VCaP (cell line): Measurements from ENCODE around the gene CNTN6.

Source experiments
- H3K27ac ChIP-seq: fragments of 450-650 bp; 2 replicates; pipeline ENCODE4 v1.5.1; 2017
- CTCF ChIP-seq: fragments of 450-650 bp; conservative IDR thresholded peaks from 2 replicates; pipeline ENCODE4 v1.5.1; 2017; ENCODE audit warnings: mild to moderate bottlenecking, moderate library complexity

CNTN6 gene

DNA sequence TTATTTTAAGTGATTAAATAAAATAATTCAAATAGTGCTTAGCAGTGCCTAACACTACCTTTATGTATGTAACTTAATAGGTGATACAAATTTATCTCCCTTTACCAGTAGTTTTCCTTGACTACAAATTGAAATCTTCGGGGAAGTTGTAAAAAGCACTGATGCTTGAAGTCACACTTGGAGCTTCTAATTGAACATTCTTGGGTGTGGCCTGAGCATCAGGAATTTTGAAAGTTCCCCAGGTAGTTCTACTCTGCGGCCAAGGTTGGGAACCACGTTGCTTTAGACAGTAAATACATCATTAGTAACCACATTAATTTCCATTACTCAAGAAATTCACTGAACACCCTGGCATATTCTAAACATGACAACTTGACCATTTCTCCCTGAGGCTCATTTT is 351.4 kb downstream of the CNTN6 start:
- no peak overlapping the region for H3K27ac ChIP-seq
- no peak for TF ChIP-seq CTCF

DNA sequence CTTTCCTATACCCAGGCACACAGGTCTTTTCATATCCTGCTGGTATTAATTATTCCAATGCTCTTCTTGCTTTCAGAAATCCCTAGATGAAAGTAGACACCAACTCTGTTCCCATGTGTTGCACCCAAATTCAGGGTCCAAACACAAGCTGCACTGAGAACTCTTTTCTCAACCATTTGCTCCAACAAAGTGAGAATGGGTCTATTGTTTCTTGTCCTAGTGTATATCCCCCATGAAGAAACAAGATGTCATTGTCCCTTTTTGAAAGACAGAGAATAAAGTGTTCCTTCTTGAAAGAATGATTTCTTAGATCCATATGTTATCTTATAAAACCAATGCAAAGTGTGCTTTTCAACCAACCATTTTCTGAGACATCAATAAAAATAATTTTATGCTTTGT is 353.7 kb downstream of the CNTN6 start:
- no peak overlapping the region for H3K27ac ChIP-seq
- TF ChIP-seq CTCF: no peak

GRCh38 chr3:1447452-1447851 is 354.6 kb downstream of the CNTN6 start:
- no peak for TF ChIP-seq CTCF
- H3K27ac ChIP-seq: no peak overlapping the region

DNA sequence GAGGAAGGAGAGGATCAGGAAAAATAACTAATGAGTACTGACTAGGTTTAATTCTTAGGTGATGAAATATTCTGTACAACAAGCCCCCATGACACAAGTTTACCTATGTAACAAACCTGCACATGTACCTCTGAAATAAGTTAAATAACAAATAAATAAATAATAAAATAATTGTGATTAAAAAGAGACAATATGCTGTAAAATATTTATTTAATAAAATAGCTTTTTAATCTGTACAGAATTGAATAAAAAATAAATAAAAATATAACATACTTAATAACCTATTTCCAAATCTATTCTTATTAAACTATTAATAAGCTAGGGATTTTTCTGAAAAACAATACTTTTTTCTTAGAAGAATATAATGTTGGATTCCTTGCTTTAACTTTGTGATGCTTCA is 355.6 kb downstream of the CNTN6 start:
- TF ChIP-seq CTCF: no peak
- H3K27ac ChIP-seq: no peak overlapping the region
